ENCODE results near the gene TMEM87B. TPM values are rescaled to one million over a fixed set of nuclear protein-coding genes. Genes with fewer than 3 reads are reported as not detected.

The TMEM87B gene
- total and polyA plus RNA-seq, 2 experiments from 2014 or later = 32.1 to 42.4 TPM

- no peak overlapping the region for H3K4me2 ChIP-seq (ENCODE audit: unreplicated experiment)
- H3K9ac ChIP-seq = no peak overlapping the region
- no peaks in the 10 kb centered on the region for H3K9me3 ChIP-seq (ENCODE audit: low read depth)
- DNase-seq = no peak
- in situ Hi-C loops (cut with MboI) = no loop called here
- no peaks in the 10 kb centered on the region for H4K20me1 ChIP-seq (ENCODE audit: insufficient read depth)
- H3K27me3 ChIP-seq (replicated peaks; ENCODE audit: insufficient read depth) = peaks cover 20% of the 10 kb centered on the region
- H3K4me3 ChIP-seq = no peak overlapping the region
- H3K4me1 ChIP-seq (ENCODE audit: insufficient read depth) = no peaks in the 10 kb centered on the region
- H3K27ac ChIP-seq = no peak overlapping the region
- no peaks in the 10 kb centered on the region for H3F3A ChIP-seq (ENCODE audit: insufficient read depth)
- no peaks in the 10 kb centered on the region for H3K9me2 ChIP-seq (ENCODE audit: insufficient read depth)
- H3K36me3 ChIP-seq (ENCODE audit: low read depth) = no peaks in the 10 kb centered on the region
- TF ChIP-seq EZH2phosphoT487 (IDR thresholded peaks at IDR 0.05; ENCODE audit: insufficient read depth, low read depth) = no peak
- TF ChIP-seq EZH2 (IDR thresholded peaks at IDR 0.05; ENCODE audit: insufficient read depth, poor library complexity, severe bottlenecking) = no peak
- WGBS, 2 experiments (ENCODE audit: low coverage in 1 of 2, low lambda C conversion rate in 2 of 2, missing lambda C conversion rate in 2 of 2) = 63 to 66% methylated on average over 9 of the region's 9 CpGs
- no peak overlapping the region for H2AFZ ChIP-seq
- no peaks in the 10 kb centered on the region for H3K79me2 ChIP-seq (ENCODE audit: insufficient read depth)
These were observed 30.8 kb upstream of the TMEM87B start for GRCh38 chr2:112024231-112024630.

GRCh38 chr2:112024896-112025491, 30.1 kb upstream of the TMEM87B start:
- Histone ChIP-seq H3K79me2 (ENCODE audit: insufficient read depth) (no peaks in the 10 kb centered on the region), H3K9me2 (ENCODE audit: insufficient read depth) (no peaks in the 10 kb centered on the region), H4K20me1 (ENCODE audit: insufficient read depth) (no peaks in the 10 kb centered on the region), H3K4me3 (no peak overlapping the region), H3K36me3 (ENCODE audit: low read depth) (no peaks in the 10 kb centered on the region), H3K27me3 (replicated peaks; ENCODE audit: insufficient read depth) (peaks cover 13% of the 10 kb centered on the region), H3K9ac (no peak overlapping the region), H3K4me2 (ENCODE audit: unreplicated experiment) (no peak overlapping the region), H3K4me1 (ENCODE audit: insufficient read depth) (no peaks in the 10 kb centered on the region), H3K27ac (no peak overlapping the region), H3K9me3 (ENCODE audit: low read depth) (no peaks in the 10 kb centered on the region), H2AFZ (no peak overlapping the region), H3F3A (ENCODE audit: insufficient read depth) (no peaks in the 10 kb centered on the region)
- in situ Hi-C loops (cut with MboI) = no loop called here
- no peak for DNase-seq
- WGBS, 2 experiments (ENCODE audit: low coverage in 1 of 2, low lambda C conversion rate in 2 of 2, missing lambda C conversion rate in 2 of 2) = 88 to 90% methylated on average over 12 of the region's 12 CpGs
- no peak for TF ChIP-seq EZH2phosphoT487 (IDR thresholded peaks at IDR 0.05; ENCODE audit: insufficient read depth, low read depth)
- no peak for TF ChIP-seq EZH2 (IDR thresholded peaks at IDR 0.05; ENCODE audit: insufficient read depth, poor library complexity, severe bottlenecking)

- DNase-seq = no peak
- no peaks in the 10 kb centered on the region for H3F3A ChIP-seq (ENCODE audit: insufficient read depth)
- peaks cover 6% of the 10 kb centered on the region; the same call in 1 of the 2 replicates for H3K27me3 ChIP-seq (replicated peaks; ENCODE audit: insufficient read depth)
- H3K36me3 ChIP-seq (ENCODE audit: low read depth) = no peaks in the 10 kb centered on the region
- no peak overlapping the region for H3K27ac ChIP-seq
- H3K4me1 ChIP-seq (ENCODE audit: insufficient read depth) = no peaks in the 10 kb centered on the region
- H3K9me2 ChIP-seq (ENCODE audit: insufficient read depth) = no peaks in the 10 kb centered on the region
- no peaks in the 10 kb centered on the region for H3K9me3 ChIP-seq (ENCODE audit: low read depth)
- no peaks in the 10 kb centered on the region for H3K79me2 ChIP-seq (ENCODE audit: insufficient read depth)
- WGBS, 2 experiments (ENCODE audit: low coverage in 1 of 2, low lambda C conversion rate in 2 of 2, missing lambda C conversion rate in 2 of 2) = 75 to 79% methylated on average over 8 of the region's 8 CpGs
- no peaks in the 10 kb centered on the region for H4K20me1 ChIP-seq (ENCODE audit: insufficient read depth)
- no peak overlapping the region for H3K9ac ChIP-seq
- H3K4me2 ChIP-seq (ENCODE audit: unreplicated experiment) = no peak overlapping the region
- TF ChIP-seq EZH2phosphoT487 (IDR thresholded peaks at IDR 0.05; ENCODE audit: insufficient read depth, low read depth) (no peak), EZH2 (IDR thresholded peaks at IDR 0.05; ENCODE audit: insufficient read depth, poor library complexity, severe bottlenecking) (no peak)
- no peak overlapping the region for H3K4me3 ChIP-seq
- no peak overlapping the region for H2AFZ ChIP-seq
- in situ Hi-C loops (cut with MboI) = no loop called here
These were observed 28.6 kb upstream of the TMEM87B start for GRCh38 chr2:112026509-112026908.

GRCh38 chr2:112027767-112028166, 27.3 kb upstream of the TMEM87B start:
- WGBS, 2 experiments (ENCODE audit: low coverage in 1 of 2, low lambda C conversion rate in 2 of 2, missing lambda C conversion rate in 2 of 2) = 63 to 74% methylated on average over 3 of the region's 3 CpGs
- in situ Hi-C loops (cut with MboI) = no loop called here

More at GRCh38 chr2:112027767-112028166, 27.3 kb upstream of the TMEM87B start:
- peaks cover 5% of the 10 kb centered on the region; the same call in 1 of the 2 replicates for H3K4me1 ChIP-seq (ENCODE audit: insufficient read depth)
- 0 out of 2 replicates have a peak, but pooled peaks cover 10% of the 10 kb centered on the region for H3F3A ChIP-seq (ENCODE audit: insufficient read depth)
- H3K36me3 ChIP-seq (ENCODE audit: low read depth) = no peaks in the 10 kb centered on the region
- no peak overlapping the region for H2AFZ ChIP-seq
- no peaks in the 10 kb centered on the region for H3K9me3 ChIP-seq (ENCODE audit: low read depth)
- H3K9me2 ChIP-seq (ENCODE audit: insufficient read depth) = no peaks in the 10 kb centered on the region
- H3K9ac ChIP-seq = no peak overlapping the region
- DNase-seq = no peak
- no peak overlapping the region for H3K4me2 ChIP-seq (ENCODE audit: unreplicated experiment)
- TF ChIP-seq EZH2phosphoT487 (IDR thresholded peaks at IDR 0.05; ENCODE audit: insufficient read depth, low read depth) (no peak), EZH2 (IDR thresholded peaks at IDR 0.05; ENCODE audit: insufficient read depth, poor library complexity, severe bottlenecking) (no peak)
- no peaks in the 10 kb centered on the region for H4K20me1 ChIP-seq (ENCODE audit: insufficient read depth)
- no peak overlapping the region for H3K4me3 ChIP-seq
- 0 out of 2 replicates have a peak, but pooled peaks cover under 1% of the 10 kb centered on the region for H3K27me3 ChIP-seq (replicated peaks; ENCODE audit: insufficient read depth)
- H3K79me2 ChIP-seq (ENCODE audit: insufficient read depth) = no peaks in the 10 kb centered on the region
- H3K27ac ChIP-seq = no peak overlapping the region

All from GM23248 (cell line).